Muscle of back (tissue), 11 donors: ENCODE data around the gene ZNF70. TPM values are rescaled to one million over a fixed set of nuclear protein-coding genes. Genes with fewer than 3 reads are reported as not detected.

Experiments
- DNase-seq, 3 donors: peaks; one replicate each; pipeline versions ENCODE4 v3.0.0 to v3.0.0-alpha.2; 2013
- polyA plus RNA-seq, 10 donors: library from polyadenylated mRNA; unstranded; fragments of 120-200 nt; gene quantifications; one replicate each; pipeline ENCODE4 v1.2.1, GENCODE V29; 2013; ENCODE audit not compliant: insufficient read length in 10 of 10

Gene ZNF70
- polyA plus RNA-seq, 10 donors: 4.0 to 6.2 (median 5.1) TPM

DNA sequence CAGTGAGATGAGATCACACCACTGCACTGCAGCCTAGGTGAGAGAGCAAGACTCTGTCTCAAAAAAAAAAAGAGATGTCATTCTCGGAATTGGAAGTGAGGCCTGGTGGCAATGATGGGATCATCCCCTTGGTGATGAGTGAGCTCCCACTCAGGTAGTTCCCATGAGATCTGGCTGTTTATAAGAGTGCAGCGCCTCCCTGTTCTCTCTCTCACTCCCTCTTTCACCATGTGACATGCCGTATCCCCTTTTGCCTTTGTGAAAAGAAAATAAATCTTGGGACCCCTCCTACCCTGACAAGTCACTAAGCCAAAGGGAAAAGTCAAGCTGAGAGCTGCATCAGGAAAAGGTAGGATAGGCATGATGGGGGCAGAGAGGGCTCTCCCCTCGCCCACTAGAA lies 28.8 kb downstream of the ZNF70 start:
- no peak for DNase-seq

DNA sequence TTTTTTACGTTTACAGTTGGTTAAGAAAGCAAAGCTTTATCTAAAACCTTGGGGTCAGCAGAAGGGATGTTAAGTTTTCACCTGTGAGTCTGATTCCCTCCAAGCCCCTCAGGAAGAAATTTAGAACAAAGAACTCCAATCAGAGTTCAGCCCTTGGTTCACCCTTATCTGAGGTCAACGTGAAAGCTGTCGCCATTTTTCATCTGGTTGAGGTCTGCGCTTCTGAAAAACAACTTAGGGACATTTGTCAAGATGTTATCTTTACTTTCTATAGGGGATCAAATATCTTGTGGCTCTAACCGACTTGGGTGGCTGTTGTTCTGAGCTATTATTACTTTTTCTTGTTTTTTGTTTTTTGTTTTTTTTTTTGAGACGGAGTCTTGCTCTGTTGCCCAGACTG lies 30.1 kb downstream of the ZNF70 start:
- DNase-seq: no peak

DNA sequence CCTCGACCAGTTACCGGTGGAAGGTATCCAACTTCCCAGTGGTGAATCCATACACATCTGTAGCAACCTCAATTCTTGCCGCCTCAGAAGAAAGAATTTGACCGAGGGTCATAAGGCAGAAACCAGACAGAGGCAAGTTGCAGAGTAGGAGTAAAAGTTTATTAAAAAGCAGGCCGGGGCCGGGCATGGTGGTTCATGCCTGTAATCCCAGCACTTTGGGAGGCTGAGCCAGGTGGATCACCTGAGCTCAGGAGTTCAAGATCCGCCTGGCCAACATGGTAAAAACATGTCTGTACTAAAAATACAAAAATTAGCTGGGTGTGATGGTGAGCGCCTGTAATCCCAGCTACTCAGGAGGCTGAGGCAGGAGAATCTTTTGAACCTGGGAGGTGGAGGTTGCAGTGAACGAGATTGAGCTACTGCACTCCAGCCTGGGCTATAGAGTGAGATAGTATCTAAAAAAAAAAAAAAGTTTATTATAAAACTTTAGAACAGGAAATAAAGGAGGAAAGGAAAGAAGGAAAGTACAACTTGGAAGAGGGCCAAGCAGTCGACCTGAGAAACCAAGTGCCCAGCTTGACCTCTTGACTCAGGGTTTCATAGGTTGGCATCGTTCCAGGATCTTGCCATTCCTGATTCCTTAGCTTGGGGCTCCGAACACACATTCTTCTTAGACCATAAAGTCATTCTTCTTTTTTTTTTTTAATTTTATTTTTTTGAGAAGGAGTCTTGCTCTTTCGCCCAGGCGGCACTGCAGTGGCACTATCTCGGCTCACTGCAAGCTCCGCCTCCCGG lies 32.3 kb downstream of the ZNF70 start:
- DNase-seq: no peak

DNA sequence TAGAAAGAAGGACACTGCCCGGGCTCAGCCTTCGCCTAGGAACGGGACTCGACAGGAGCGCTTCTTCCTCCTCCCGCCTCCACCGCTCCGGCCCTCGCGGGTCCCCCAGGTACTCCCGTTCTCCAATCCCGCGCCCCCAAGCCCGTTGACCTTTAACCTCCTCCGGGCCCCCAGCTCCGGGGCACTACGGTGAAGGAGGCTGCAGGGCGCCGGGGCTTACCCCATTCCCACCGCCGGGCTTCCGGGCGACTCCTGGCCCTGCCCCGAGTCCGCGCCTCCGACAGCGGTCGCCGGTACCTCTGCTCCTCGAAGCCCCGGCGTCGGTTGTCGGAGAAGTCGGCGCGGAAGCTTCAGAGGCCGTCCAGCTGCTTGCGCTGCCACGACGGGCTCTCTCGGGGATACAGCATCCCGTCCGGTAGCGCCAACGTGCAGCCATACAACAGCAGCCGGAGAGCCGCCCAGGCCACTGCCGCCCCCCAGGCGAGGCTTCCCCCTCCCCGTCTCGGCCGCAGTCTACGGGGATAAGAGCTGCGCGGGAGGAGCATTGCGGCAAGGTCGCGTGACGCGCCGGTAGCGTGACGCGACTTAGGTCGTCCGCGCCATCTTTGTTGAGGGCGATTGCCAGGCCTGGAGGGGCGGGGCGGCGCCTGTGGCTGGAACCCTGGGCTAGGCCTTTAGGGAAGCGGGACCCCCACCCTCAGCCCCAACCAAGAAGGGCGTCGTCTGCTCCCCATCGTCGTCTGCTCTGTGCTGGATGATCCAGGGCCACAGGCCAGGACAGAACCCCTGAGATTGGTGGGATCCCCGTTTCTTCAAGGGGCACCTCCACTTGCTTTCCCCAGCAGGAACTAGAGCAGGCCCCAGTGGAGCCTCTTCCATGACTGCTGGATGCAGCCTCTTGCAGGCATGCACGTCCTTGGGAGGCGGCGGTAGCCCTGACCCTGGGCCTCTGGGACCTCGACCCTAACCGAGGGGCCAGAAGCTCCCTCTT lies 33.8 kb downstream of the ZNF70 start:
- peak; percentile 82 to 95 (median 91) for DNase-seq

DNA sequence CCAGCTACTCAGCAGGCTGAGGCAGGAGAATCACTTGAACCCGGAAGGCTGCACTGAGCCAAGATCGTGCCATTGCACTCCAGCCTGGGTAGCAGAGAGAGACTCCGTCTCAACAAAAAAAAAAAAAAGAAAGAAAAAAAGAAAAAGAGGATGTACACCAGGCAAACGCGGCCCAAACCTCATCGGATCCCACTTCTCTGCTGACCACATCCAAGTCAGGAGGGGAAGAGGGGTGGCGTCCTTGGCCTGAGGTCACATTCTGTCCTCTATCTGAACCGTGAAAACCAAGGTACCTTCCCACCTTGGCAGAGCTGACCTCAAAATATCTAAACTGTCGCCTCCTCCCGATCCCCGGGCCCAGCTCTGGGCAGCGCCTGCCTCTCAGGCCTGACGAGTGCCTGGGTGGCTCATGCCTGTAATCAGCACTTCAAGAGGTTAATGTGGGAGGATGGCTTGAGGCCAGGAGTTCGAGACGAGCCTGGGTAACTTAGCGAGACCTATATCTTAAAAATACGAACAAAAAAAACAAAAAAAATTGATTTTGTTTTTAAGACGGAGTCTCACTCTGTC lies 35.0 kb downstream of the ZNF70 start:
- no peak for DNase-seq

DNA sequence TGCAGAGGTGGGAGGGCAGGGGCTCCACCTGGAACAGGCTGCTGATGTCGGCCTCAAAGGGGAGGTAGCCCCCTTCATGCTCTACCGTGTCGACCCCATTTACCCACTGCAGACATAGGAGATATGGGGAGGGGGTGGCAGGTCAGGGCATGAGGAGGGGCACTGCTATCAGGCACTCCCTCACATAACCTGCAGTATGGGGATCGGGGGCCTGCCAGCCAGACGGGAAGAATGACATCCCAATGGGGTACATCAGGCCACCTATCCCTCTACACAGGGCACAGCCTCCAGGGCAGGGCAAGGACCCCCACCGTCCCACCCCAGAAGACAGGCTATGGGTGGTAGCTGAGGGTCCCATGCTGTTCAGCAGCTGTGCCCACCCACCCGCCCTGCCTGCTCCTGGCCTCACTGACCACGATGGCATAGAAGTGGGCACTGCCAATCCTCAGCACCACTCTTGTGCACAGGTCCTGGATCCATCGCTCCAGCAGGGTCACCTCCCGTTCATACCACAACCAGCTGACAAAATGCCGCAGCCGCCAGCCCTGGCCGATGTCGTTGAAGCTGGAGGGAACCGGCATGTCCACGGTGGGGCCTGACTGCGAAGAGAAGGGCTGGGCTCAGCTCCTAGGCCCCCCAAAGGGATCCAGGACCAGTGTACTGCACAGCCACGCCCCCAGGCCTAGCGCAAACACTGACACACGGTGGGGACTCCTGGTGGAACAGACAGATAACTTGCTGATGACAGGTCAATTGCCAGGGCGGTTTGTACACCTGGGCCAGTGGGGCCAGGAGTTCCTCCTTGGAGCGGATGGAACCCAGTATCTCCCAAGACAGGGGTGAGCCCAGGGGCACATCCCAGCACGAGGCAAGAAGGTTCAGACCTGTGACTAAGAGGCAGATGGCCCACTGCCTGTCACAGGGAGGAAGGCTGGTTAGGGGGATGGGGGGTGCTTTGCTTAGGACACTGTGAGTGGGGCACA lies 36.0 kb downstream of the ZNF70 start:
- DNase-seq: no peak

DNA sequence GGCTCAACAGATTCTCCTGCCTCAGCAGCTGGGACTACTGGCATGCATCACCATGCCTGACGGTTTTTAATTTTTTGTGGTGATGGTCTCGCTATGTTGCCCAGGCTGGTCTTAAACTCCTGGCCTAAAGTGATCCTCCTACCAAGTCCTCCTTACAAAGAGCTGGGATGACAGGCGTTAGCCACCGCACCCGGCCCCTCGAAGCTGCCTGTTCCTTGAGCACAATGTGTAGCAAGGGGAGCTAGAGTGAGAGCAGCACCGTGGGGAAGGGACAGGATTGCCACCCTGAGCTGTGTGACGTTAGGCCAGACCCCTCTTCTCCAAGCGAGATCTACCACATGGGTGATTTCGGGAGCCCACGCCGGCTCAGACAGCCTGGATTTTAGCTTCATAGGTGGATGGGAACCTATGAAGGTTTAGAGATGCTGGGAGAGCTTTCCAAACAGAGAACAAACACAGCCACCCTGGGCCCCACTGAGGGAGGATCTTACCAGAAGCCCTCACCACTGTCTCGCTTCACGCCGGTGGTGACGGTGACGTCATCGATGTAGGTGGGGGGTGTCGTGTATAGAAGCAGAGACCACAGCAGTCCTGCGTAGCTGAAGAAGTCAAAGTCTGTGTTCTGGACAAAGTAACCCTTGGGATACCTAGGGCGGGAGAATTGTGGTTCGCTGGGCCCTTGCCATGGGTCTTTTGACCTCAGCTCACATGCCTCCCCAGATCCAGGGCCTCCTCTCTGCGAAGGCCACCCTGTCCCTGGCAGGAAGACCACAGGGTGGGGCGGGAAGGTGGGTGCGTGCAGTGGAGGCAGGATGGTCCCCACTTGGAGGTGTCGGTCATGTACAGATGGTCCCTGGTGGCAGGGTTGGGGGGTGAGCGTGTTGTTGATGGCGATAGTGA lies 37.0 kb downstream of the ZNF70 start:
- DNase-seq: no peak

DNA sequence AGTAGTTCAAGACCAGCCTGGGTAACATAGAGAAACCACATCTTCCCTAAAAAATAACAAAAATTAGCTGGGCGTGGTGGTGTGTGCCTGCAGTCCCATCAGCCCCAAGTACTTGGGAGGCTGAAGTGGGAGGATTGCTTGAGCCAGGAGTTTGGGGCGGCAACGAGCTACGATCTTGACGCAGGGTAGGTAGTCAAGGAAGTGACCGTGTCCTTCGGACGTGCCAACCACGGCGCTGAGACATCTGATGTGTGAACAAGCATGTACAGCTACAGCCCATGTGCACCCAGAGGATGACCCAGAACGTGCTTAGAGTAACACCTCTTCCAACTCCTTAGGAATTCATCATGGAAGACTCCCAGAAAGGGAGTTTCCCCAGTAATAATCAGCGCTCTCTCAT lies 38.7 kb downstream of the ZNF70 start:
- DNase-seq: no peak

DNA sequence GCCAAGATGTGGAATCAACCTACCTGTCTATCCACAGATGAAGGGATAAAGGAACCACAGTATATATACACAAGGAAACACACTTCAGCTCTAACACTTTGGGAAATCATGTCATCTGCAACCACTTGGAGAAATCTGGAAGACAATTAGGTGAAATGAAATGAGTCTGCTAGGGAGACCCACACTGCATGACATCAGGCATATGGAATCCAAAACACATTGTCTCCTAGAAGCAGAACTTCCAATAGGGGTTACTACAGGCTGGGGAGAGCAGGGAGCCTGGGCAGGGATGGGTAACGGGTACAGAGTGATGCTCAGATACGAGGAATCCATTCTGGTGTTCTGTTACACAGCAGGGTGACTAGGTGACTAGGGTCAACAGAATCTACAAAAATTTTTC lies 41.8 kb downstream of the ZNF70 start:
- DNase-seq: no peak

DNA sequence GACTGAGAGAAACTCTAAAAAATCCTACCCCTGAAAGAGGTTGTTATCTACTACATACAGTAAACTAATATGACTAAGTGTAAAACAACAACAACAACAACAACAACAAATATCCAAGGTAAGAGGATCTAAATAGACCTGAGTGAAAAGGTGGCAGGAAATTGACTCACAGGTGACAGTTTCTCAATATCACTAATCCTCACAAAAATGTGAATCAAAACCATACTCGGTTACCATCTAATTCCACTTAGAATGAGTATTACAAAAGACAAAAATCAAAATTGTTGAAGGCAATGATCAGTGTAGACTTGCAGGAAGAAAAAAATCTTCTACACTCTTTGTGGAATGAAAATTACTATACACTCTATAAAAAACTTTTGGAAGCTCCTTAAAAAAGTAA lies 42.6 kb downstream of the ZNF70 start:
- no peak for DNase-seq

DNA sequence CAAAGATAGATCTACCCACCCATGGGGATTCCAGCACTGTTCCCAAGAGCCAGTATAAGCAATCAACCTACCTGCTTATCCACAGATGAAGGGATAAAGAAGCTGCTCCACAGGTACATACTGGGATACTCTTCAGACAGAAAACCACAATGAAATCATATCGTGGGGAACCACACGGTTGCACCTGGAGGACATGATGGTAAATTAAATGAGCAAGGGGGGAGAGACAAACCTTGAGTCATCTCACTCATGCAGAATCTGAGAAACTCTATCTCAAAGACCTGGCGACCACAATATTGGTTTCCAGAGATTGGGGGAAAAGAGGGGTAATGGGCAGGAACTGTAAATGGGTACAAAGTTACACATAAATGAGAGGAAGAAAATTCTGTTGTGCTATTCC lies 45.6 kb downstream of the ZNF70 start:
- DNase-seq: no peak

DNA sequence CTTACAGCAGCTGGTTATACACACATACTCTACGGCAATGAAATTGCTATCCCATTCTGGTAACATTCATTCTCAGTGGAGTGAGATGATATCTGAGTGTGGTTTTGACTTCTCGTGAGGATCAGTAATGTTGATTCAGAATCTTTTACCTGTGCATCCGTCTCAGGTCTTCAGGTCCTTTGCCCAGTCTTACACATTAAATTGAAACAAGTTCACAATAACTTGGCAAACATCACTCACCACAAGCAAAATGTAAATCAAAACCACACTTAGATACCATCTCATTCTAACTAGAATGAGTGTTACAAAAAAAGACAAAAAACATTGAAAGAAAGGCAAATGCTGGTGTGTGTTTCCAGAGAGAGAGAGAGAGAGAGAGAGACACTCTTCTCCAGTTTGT lies 46.1 kb downstream of the ZNF70 start:
- DNase-seq: no peak

DNA sequence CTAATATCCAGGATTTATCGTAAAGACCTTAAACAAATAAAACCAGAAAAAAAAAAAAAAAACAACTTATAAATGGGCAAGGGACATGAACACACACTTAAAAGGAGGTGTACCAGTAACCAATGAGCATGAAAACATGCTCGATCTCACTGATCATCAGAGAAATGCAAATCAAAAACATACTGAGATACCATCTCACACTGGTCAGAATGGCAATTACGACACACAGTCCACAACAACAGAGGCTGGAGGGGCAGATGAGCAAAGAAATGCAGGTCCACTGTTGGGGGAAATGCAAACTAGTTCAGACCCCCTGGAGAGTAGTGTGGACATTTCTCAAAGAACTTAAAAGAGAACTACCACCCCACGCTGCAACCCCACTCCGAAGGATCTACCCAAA lies 46.9 kb downstream of the ZNF70 start:
- no peak for DNase-seq

DNA sequence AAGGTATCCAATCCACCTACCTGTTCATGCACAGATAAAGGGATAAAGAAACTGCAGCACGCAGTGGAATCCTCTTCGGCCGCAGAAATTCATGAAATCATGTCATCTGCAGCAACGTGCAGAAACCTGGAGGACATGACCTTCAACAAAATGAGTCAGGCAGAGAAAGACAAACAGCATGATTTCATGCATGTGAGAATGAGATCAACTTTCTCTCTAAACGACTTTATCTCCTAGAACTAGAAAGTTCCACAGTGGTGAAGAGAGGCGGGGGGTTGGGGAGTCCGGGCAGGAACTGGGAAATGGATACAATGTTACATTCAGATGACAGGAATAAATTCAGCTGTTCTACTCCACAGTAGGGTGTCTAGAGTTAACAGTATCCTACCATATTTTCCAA lies 50.2 kb downstream of the ZNF70 start:
- DNase-seq: no peak

DNA sequence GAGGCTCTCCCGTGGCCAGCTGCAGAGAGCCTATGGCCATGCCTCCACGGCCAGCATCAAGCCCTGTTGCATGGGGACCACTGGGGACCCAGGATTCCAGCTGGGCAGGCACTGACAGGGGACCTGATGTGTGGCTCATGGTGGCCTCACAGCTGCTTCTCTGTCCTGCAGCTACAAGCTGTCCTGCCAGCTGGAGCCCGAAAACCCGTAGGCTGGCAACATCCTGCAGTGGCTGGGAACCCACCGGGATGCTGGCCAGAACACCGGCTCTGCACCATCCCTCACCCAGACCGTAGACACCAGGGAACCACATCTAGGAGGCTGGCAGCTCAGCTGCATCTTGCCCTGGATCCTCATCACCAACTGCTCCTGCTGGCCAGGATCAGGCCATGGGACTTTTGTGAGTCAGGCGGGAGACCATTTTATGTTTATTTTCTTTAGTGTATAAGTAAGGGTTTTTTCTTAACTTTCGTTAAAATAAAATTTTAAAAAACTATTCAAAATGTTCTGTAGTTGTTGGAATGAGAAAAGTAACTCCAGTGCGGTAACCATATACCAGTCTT lies 52.2 kb downstream of the ZNF70 start:
- no peak for DNase-seq

DNA sequence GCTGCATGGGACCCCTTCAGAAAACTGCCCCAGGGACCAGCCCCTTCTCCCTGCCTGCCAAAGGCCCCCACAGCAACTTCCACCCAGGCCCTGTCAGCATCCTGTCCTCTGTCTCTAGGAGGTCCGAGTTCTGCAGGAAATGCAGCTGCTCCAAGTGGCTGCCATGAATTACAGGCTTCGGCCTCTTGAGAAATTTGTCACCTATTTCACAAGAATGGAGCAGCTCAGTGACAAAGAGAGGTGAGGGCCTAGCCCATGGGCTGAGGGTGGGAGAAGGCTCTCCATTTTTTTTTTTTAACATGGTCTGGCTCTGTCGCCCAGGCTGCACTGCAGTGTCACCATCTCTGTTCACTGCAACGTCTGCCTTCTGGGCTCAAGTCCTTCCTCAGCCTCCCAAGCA lies 52.8 kb downstream of the ZNF70 start:
- DNase-seq: no peak

DNA sequence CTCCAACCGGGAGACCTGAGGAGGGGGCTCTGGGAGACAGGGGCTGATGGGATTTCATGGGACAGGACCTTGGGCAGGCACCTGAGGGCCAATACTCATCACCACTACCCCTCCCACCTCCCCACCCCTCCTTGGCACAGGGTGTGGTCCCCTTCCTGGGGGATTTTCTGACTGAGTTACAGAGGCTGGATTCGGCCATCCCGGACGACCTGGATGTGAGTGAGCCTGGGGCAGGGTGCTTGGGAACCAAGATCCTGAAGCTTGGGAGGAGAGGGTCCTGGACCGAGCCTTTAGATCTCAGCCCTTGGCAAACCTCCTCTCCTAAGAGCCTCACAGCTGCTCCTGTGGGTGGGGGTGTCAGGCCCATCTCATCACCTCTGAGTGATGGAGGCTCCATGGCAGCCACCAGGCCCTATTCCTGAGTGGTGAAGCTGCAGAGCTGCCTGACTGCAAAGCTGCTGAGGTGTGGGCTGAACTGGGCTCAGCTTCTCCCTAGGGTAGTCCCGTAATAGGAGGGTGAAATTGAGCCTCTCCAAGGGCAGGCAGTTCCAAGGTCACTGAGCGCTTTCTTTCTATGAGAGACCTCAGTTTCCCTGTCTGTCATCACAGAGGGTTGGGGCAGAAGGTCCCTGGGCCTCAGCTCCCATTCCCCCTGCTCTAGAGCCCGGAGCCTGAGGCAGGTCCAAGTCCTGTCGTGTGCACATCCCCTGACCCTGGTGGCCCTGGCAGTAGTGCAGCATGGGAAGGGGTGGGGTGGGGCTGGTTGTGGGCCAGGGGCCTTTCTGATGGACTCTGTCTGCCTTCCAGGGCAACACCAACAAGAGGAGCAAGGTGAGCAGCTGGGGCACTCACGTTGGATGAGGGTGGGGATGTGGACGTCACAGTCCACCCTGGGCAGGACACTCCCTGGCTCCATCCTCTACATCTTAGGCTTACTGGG lies 53.6 kb downstream of the ZNF70 start:
- no peak for DNase-seq

DNA sequence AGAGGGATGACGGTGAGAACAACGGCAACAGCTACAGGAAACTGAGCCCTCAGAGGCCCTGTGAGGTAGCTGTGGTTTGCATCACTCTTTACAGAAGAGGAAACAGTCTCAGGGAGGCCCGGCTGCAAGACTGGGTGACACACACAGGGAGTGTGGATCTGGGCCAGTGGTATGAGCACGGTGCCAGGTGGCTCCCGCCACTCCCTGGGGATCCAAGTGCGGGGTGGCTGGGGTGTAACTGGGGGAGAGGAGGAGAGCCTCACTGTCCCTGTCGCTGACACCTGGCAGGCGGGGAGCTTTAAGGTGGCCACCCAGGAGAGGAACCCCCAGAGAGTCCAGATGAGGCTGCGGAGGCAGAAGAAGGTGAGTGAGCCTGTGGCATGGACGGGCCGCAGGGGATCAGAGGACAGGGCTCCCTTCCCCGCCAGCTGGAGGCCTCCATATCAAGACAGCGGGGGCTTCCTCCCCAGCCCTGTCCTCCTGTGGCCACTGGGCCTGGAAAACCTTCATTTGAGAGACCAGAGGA lies 54.5 kb downstream of the ZNF70 start:
- no peak for DNase-seq
